Stomach (tissue), 4 donors: ENCODE data around the gene DGCR8.

Experiments
- CTCF ChIP-seq, 7 experiments: fragments of 450-650 bp in 4 of 7; fragments of 200-600 bp in 3 of 7; sonication (generic) in 3 of 7; IDR thresholded peaks; one replicate each; pipeline ENCODE4 v1.5.1; 2016 to 2019; ENCODE audit warnings: antibody characterized with exemption in 7 of 7, control low read depth in 2 of 7, mild to moderate bottlenecking in 1 of 7
- EP300 ChIP-seq: sonication (generic); formaldehyde crosslinking; IDR thresholded peaks from one replicate; pipeline ENCODE4 v1.6.1; 2017; ENCODE audit warnings: antibody characterized with exemption
- POLR2A ChIP-seq, 4 donors: fragments of 450-650 bp; IDR thresholded peaks; one replicate each; pipeline ENCODE4 v1.6.1; 2016; ENCODE audit warnings: antibody characterized with exemption in 4 of 4, control low read depth in 2 of 4, mild to moderate bottlenecking in 1 of 4, moderate library complexity in 1 of 4
- POLR2AphosphoS5 ChIP-seq, 3 donors: sonication (generic); formaldehyde crosslinking; IDR thresholded peaks; one replicate each; pipeline ENCODE4 v1.6.1; 2016; ENCODE audit warnings: antibody characterized with exemption in 3 of 3

- TF ChIP-seq CTCF (IDR thresholded peaks at IDR 0.05) (no peak), POLR2A (IDR thresholded peaks at IDR 0.05) (no peak), EP300 (no peak), POLR2AphosphoS5 (IDR thresholded peaks at IDR 0.05) (no peak)
Measured at GRCh38 chr22:20083891-20084546, 4.0 kb downstream of the DGCR8 start.
